ENCODE measurements around the gene EVX1. TPM values are rescaled to one million over a fixed set of nuclear protein-coding genes. Genes with fewer than 3 reads are reported as not detected.

The EVX1 gene
- total RNA-seq, 1 experiment from 2014 or later: 0.10 TPM

DNA sequence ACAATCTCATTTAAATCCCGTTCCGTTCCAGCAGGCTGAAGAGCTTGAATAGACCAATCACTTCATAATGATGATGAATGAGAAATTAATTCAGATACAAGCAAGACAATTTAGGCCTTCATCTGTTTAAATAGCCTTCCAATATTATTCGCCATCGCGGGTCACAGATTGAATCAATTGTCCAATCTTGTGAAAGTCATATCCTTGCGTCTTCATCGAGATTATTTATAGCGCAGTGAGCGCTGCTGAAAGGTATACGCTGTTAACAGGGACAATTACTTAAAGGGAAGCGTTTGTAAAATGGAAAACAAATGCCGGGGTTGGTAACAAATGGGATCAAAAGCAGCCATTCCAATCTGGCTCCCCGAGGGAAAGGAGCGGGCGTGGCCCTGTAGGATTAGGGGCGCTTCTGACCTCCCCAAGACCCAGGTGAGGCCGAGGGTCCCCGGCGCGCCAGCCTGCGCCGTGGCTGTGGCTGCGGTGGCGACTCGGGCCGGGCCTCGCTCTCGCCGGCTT, 8.6 kb downstream of the EVX1 start:
- H3K4me3 ChIP-seq (ENCODE audit: low read depth in 2 of 2, low read length in 2 of 2): no peak overlapping the region
- H3K4me1 ChIP-seq (ENCODE audit: control insufficient read depth, insufficient read depth, low read length): no peaks in the 10 kb centered on the region
- BruUV-seq (replicated peaks): no TSS peak
- no peak overlapping the region for H3K27ac ChIP-seq (ENCODE audit: low read length)
- no peaks in the 10 kb centered on the region for H3K36me3 ChIP-seq (ENCODE audit: control insufficient read depth, insufficient read depth, low read length)
- DNase-seq (ENCODE audit: low read depth, low spot score) (no peak), ATAC-seq (no peak)
- CTCF ChIA-PET: no interaction called here
- no peaks in the 10 kb centered on the region for H3K9me3 ChIP-seq (ENCODE audit: control insufficient read depth, insufficient read depth, low read depth, low read length)
- in situ Hi-C loops (cut with HindIII; ENCODE audit: low pct_unique_long_range_greater_than_20kb, low sequenced_read_pairs) (no loop called here), intact Hi-C loops (cut with micrococcal nuclease; ENCODE audit: unreplicated experiment) (no loop called here)
- TF ChIP-seq, protein P1, sequence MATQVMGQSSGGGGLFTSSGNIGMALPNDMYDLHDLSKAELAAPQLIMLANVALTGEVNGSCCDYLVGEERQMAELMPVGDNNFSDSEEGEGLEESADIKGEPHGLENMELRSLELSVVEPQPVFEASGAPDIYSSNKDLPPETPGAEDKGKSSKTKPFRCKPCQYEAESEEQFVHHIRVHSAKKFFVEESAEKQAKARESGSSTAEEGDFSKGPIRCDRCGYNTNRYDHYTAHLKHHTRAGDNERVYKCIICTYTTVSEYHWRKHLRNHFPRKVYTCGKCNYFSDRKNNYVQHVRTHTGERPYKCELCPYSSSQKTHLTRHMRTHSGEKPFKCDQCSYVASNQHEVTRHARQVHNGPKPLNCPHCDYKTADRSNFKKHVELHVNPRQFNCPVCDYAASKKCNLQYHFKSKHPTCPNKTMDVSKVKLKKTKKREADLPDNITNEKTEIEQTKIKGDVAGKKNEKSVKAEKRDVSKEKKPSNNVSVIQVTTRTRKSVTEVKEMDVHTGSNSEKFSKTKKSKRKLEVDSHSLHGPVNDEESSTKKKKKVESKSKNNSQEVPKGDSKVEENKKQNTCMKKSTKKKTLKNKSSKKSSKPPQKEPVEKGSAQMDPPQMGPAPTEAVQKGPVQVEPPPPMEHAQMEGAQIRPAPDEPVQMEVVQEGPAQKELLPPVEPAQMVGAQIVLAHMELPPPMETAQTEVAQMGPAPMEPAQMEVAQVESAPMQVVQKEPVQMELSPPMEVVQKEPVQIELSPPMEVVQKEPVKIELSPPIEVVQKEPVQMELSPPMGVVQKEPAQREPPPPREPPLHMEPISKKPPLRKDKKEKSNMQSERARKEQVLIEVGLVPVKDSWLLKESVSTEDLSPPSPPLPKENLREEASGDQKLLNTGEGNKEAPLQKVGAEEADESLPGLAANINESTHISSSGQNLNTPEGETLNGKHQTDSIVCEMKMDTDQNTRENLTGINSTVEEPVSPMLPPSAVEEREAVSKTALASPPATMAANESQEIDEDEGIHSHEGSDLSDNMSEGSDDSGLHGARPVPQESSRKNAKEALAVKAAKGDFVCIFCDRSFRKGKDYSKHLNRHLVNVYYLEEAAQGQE (IDR thresholded peaks at IDR 0.05; ENCODE audit: insufficient read depth in 1 of 2, low read depth in 2 of 2, low read length in 1 of 2): no peak
- no peak for TF ChIP-seq TCF7L2 (IDR thresholded peaks at IDR 0.05; ENCODE audit: low read depth, low read length)
- no peak for TF ChIP-seq POLR2AphosphoS5 (IDR thresholded peaks at IDR 0.05; ENCODE audit: low read depth, low read length)
- TF ChIP-seq SIN3A (IDR thresholded peaks at IDR 0.05; ENCODE audit: borderline replicate concordance, insufficient read depth, low read depth, low read length): no peak
- TF ChIP-seq CTCF (IDR thresholded peaks at IDR 0.05): no peak
- POLR2A ChIA-PET: no interaction called here
- H3K27me3 ChIP-seq (ENCODE audit: control insufficient read depth, insufficient read depth, low read length): peaks cover 10% of the 10 kb centered on the region

DNA sequence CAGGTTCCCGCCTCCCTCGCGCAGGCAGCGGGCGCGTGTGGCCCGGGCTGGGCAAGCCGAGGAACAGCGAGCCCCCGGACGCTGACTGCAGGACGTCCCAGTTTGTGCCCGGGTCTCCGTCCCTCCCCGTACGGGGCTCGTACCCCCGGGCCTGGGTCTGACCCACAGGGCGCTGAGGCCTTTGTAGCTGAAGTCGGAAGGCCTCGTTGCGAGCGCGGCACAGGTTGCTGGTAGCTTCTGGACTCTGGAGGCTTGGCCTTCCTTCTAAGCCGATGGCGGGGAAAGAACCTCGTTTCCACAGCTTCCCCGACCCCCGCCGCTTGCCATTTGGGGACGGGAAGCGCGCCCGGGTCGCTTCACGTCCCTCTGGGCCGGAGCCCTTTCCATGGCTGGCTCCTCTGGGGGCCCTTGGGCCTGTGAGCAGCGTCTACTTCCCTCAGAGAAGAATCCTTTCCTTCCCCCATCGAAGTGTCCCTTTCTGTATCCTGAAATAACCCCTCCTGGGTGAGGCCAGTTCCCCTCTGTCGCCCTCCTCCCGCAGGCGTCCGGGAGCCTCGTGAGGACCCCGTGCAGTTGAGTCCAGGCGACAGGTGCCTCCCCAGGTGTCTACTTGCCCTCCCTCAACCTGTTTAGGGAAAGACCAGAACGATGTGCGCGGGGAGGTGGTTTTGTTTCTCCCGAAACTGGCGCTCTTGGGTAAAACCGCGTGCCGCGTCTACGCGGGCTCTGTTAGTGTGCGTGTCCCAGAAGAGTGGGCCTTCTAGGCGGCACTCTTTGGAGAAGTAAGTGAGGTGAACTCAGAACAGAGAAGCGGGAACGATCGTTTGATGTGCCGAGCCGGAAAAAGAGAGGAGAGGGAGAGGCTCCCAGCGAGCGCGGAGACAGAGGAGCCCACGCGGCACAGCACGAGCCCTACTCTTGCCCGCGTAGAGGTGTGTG, 9.3 kb downstream of the EVX1 start:
- H3K4me3 ChIP-seq (ENCODE audit: low read depth in 2 of 2, low read length in 2 of 2): no peak overlapping the region
- ChIA-PET CTCF (no interaction called here), POLR2A (no interaction called here)
- DNase-seq (ENCODE audit: low read depth, low spot score): no peak
- no TSS peak for BruUV-seq (replicated peaks)
- H3K36me3 ChIP-seq (ENCODE audit: control insufficient read depth, insufficient read depth, low read length): no peaks in the 10 kb centered on the region
- H3K9me3 ChIP-seq (ENCODE audit: control insufficient read depth, insufficient read depth, low read depth, low read length): no peaks in the 10 kb centered on the region
- no peak overlapping the region for H3K27ac ChIP-seq (ENCODE audit: low read length)
- no peak for ATAC-seq
- no peak for TF ChIP-seq CTCF (IDR thresholded peaks at IDR 0.05)
- no peak for TF ChIP-seq TCF7L2 (IDR thresholded peaks at IDR 0.05; ENCODE audit: low read depth, low read length)
- no peaks in the 10 kb centered on the region for H3K4me1 ChIP-seq (ENCODE audit: control insufficient read depth, insufficient read depth, low read length)
- intact Hi-C loops (cut with micrococcal nuclease; ENCODE audit: unreplicated experiment): no loop called here
- in situ Hi-C loops (cut with HindIII; ENCODE audit: low pct_unique_long_range_greater_than_20kb, low sequenced_read_pairs): no loop called here
- H3K27me3 ChIP-seq (ENCODE audit: control insufficient read depth, insufficient read depth, low read length): peaks cover 6% of the 10 kb centered on the region

All from Panc1 (cell line).